Fibroblast of skin of back (primary cell): ENCODE measurements around the gene GRID1.

Source experiments
- DNase-seq: peaks from one replicate; pipeline ENCODE4 v3.0.0-alpha.2; 2013

Gene GRID1

GRCh38 chr10:86336341-86336740 is 30.3 kb downstream of the GRID1 start:
- no peak for DNase-seq

GRCh38 chr10:86335831-86336230 is 30.8 kb downstream of the GRID1 start:
- no peak for DNase-seq

GRCh38 chr10:86335257-86335656 is 31.3 kb downstream of the GRID1 start:
- no peak for DNase-seq

GRCh38 chr10:86334488-86335085 is 32.0 kb downstream of the GRID1 start:
- no peak for DNase-seq

GRCh38 chr10:86333826-86334487 is 32.6 kb downstream of the GRID1 start:
- DNase-seq: no peak

- DNase-seq: no peak
Measured at GRCh38 chr10:86331861-86332260, 34.7 kb downstream of the GRID1 start.

- DNase-seq: no peak
Measured at GRCh38 chr10:86330778-86331763, 35.5 kb downstream of the GRID1 start.

- no peak for DNase-seq
Measured at GRCh38 chr10:86329896-86330680, 36.5 kb downstream of the GRID1 start.

- DNase-seq: no peak
Measured at GRCh38 chr10:86329093-86329710, 37.4 kb downstream of the GRID1 start.

- no peak for DNase-seq
Measured at GRCh38 chr10:86327954-86328725, 38.5 kb downstream of the GRID1 start.

- no peak for DNase-seq
Measured at GRCh38 chr10:86325158-86325557, 41.4 kb downstream of the GRID1 start.

GRCh38 chr10:86321568-86321967 is 45.0 kb downstream of the GRID1 start:
- no peak for DNase-seq

GRCh38 chr10:86319676-86320075 is 46.9 kb downstream of the GRID1 start:
- DNase-seq: no peak

GRCh38 chr10:86317949-86318725 is 48.5 kb downstream of the GRID1 start:
- no peak for DNase-seq

- no peak for DNase-seq
Measured at GRCh38 chr10:86316990-86317389, 49.6 kb downstream of the GRID1 start.

- no peak for DNase-seq
Measured at GRCh38 chr10:86316274-86316835, 50.2 kb downstream of the GRID1 start.

GRCh38 chr10:86315549-86315942 is 51.0 kb downstream of the GRID1 start:
- no peak for DNase-seq

GRCh38 chr10:86314616-86315548 is 51.7 kb downstream of the GRID1 start:
- no peak for DNase-seq

- DNase-seq: no peak
Measured at GRCh38 chr10:86313621-86314041, 53.0 kb downstream of the GRID1 start.
